ENCODE results near the gene SEMA5A.

DNA sequence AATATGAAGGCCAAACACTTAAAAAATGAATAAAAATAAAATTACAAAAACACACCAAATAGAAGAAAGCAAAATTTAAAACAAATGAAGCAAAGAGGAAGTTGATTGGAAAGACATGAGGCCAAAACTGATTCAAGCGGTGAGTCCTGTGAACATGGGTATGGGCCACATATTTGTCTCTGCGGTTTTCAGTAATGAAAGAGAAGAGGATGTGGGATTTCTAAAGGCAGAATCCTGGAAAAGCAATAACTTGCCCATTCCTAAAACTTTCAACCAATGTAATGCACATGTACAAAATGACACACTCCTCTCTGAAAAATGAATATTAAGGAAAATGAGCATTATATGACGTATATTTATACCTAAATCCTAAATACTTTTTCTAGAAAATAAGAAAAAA, 263.7 kb downstream of the SEMA5A start:
- no peak for TF ChIP-seq GATA2 (IDR thresholded peaks at IDR 0.05; ENCODE audit: low read depth, low read length)
- TF ChIP-seq GATA3 (IDR thresholded peaks at IDR 0.05; ENCODE audit: low read depth, low read length), result no peak

All from SH-SY5Y (cell line).